ENCODE measurements around the gene MCUR1.
"Not testable (repeated sequence)": the region's sequence is repeated elsewhere in the genome, so short reads cannot be mapped to it uniquely, and the experiment has no call there.

The MCUR1 gene

DNA sequence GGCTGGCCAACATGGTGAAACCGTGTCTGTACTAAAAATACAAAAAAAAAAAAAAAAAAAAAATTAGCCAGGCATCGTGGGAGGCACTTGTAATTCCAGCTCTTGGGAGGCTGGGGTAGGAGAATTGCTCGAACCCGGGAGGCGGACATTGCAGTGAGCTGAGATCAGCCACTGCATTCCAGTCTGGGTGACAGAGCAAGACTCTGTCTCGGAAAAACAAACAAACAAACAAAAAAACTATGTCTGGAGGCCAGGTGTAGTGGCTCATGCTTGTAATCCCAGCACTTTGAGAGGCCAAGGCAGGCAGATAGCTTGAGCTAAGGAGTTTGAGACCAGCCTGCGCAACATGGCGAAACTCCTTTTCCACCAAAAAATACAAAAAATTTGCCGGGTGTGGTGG is 38.9 kb downstream of the MCUR1 start:
- not testable (repeated sequence) for H3K27ac ChIP-seq (ENCODE audit: low read length, poor library complexity, severe bottlenecking); H2BK5ac ChIP-seq (ENCODE audit: low read depth, low read length, poor library complexity, severe bottlenecking); H2BK12ac ChIP-seq (ENCODE audit: low read length in 2 of 2); H2AK5ac ChIP-seq (ENCODE audit: low read length, severe bottlenecking); H2BK15ac ChIP-seq (ENCODE audit: low read depth, poor library complexity, severe bottlenecking); DNase-seq; H3K14ac ChIP-seq (ENCODE audit: low read length in 2 of 2); H3K79me1 ChIP-seq (replicated peaks; ENCODE audit: low read length, poor library complexity, severe bottlenecking); H2BK120ac ChIP-seq (ENCODE audit: low read depth, low read length); H3K4me2 ChIP-seq (ENCODE audit: low read length, poor library complexity, severe bottlenecking); H4K91ac ChIP-seq (ENCODE audit: low read length); H3K18ac ChIP-seq (ENCODE audit: low read depth in 1 of 2, low read length in 2 of 2); H3K4ac ChIP-seq (ENCODE audit: low read depth in 1 of 2, low read length in 2 of 2); H3K23ac ChIP-seq (ENCODE audit: low read length in 2 of 2); H3K9ac ChIP-seq (ENCODE audit: low read length); H3K36me3 ChIP-seq (ENCODE audit: control insufficient read depth in 1 of 2, insufficient read depth in 2 of 2, low read depth in 1 of 2, low read length in 2 of 2); H3K4me3 ChIP-seq (ENCODE audit: insufficient read depth in 1 of 2, low read depth in 1 of 2, low read length in 2 of 2); H3K27me3 ChIP-seq (ENCODE audit: control insufficient read depth in 1 of 2, insufficient read depth in 1 of 2, low read length in 2 of 2); H3K9me3 ChIP-seq (ENCODE audit: control insufficient read depth, low read length); H2AFZ ChIP-seq (ENCODE audit: low read depth, low read length); H4K8ac ChIP-seq (ENCODE audit: low read length); H3K4me1 ChIP-seq (ENCODE audit: control insufficient read depth, insufficient read depth, low read depth, low read length)
- whole genome bisulfite sequencing, result 50% methylated on average over 3 of the region's 9 CpGs

DNA sequence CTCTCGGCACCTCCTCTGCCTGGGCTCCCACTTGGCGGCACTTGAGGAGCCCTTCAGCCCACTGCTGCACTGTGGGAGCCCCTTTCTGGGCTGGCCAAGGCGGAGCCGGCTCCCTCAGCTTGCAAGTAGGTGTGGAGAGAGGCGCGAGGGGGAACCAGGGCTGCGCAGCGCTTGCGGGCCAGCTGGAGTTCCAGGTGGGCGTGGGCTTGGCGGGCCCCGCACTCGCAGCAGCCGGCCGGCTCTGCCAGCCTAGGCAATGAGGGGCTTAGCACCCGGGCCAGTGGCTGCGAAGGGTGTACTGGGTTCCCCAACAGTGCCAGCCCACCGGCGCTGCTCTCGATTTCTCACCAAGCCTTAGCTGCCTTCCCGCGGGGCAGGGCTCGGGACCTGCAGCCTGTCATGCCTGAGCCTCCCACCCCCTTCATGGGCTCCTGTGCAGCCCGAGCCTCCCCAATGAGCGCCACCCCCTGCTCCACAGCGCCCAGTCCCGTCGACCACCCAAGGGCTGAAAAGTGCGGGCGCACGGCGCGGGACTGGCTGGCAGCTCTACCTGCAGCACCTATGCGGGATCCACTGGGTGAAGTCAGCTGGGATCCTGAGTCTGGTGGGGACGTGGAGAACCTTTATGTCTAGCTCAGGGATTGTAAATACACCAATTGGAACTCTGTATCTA is 41.9 kb downstream of the MCUR1 start:
- not testable (repeated sequence) for H4K8ac ChIP-seq (ENCODE audit: low read length); H2AK5ac ChIP-seq (ENCODE audit: low read length, severe bottlenecking); H3K14ac ChIP-seq (ENCODE audit: low read length in 2 of 2); H3K9me3 ChIP-seq (ENCODE audit: control insufficient read depth, low read length); H3K4ac ChIP-seq (ENCODE audit: low read depth in 1 of 2, low read length in 2 of 2); H4K91ac ChIP-seq (ENCODE audit: low read length); H2BK120ac ChIP-seq (ENCODE audit: low read depth, low read length); H3K23ac ChIP-seq (ENCODE audit: low read length in 2 of 2); H2BK12ac ChIP-seq (ENCODE audit: low read length in 2 of 2); H3K4me3 ChIP-seq (ENCODE audit: insufficient read depth in 1 of 2, low read depth in 1 of 2, low read length in 2 of 2); H3K27me3 ChIP-seq (ENCODE audit: control insufficient read depth in 1 of 2, insufficient read depth in 1 of 2, low read length in 2 of 2); H3K4me2 ChIP-seq (ENCODE audit: low read length, poor library complexity, severe bottlenecking); H2BK5ac ChIP-seq (ENCODE audit: low read depth, low read length, poor library complexity, severe bottlenecking); H3K36me3 ChIP-seq (ENCODE audit: control insufficient read depth in 1 of 2, insufficient read depth in 2 of 2, low read depth in 1 of 2, low read length in 2 of 2); H2AFZ ChIP-seq (ENCODE audit: low read depth, low read length); H2BK15ac ChIP-seq (ENCODE audit: low read depth, poor library complexity, severe bottlenecking); H3K4me1 ChIP-seq (ENCODE audit: control insufficient read depth, insufficient read depth, low read depth, low read length); H3K79me1 ChIP-seq (replicated peaks; ENCODE audit: low read length, poor library complexity, severe bottlenecking); H3K18ac ChIP-seq (ENCODE audit: low read depth in 1 of 2, low read length in 2 of 2); H3K9ac ChIP-seq (ENCODE audit: low read length); H3K27ac ChIP-seq (ENCODE audit: low read length, poor library complexity, severe bottlenecking); DNase-seq
- WGBS, result 97% methylated on average over 34 of the region's 35 CpGs

DNA sequence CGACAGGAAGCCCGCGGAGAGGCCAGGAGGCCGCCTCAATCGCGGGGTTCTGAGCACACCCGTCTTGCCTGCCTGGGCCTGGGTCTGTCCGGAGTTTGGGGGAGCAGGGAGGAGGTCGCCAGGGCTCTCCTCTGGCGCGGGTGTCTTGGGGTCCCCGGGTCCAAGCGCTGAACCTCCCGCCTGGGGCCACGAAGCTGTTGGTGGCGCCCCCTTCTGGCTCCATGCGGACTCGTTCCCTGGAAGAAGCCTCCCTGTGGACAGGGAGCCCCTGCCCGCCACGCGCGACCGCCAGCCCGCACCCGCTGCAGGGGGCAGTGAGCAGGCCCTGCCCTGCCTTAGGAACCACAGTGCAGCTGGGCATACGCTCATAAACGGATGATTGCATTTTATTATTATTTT is 44.7 kb downstream of the MCUR1 start:
- no peak overlapping the region for H3K14ac ChIP-seq (ENCODE audit: low read length in 2 of 2)
- no peak overlapping the region for H2BK12ac ChIP-seq (ENCODE audit: low read length in 2 of 2)
- H3K4me1 ChIP-seq (ENCODE audit: control insufficient read depth, insufficient read depth, low read depth, low read length), result peaks cover 3% of the 10 kb centered on the region
- H3K9me3 ChIP-seq (ENCODE audit: control insufficient read depth, low read length), result no peaks in the 10 kb centered on the region
- H2BK120ac ChIP-seq (ENCODE audit: low read depth, low read length), result no peak overlapping the region
- no peaks in the 10 kb centered on the region for H3K79me1 ChIP-seq (replicated peaks; ENCODE audit: low read length, poor library complexity, severe bottlenecking)
- H2BK15ac ChIP-seq (ENCODE audit: low read depth, poor library complexity, severe bottlenecking), result no peak overlapping the region
- H4K8ac ChIP-seq (ENCODE audit: low read length), result no peak overlapping the region
- DNase-seq, result no peak
- no peaks in the 10 kb centered on the region for H3K27me3 ChIP-seq (ENCODE audit: control insufficient read depth in 1 of 2, insufficient read depth in 1 of 2, low read length in 2 of 2)
- H3K27ac ChIP-seq (ENCODE audit: low read length, poor library complexity, severe bottlenecking), result no peak overlapping the region
- H3K23ac ChIP-seq (ENCODE audit: low read length in 2 of 2), result no peak overlapping the region
- H2AFZ ChIP-seq (ENCODE audit: low read depth, low read length), result no peak overlapping the region
- H3K4me2 ChIP-seq (ENCODE audit: low read length, poor library complexity, severe bottlenecking), result no peak overlapping the region
- no peaks in the 10 kb centered on the region for H3K36me3 ChIP-seq (ENCODE audit: control insufficient read depth in 1 of 2, insufficient read depth in 2 of 2, low read depth in 1 of 2, low read length in 2 of 2)
- 94% methylated on average over 27 of the region's 27 CpGs for WGBS
- H4K91ac ChIP-seq (ENCODE audit: low read length), result no peak overlapping the region
- H3K9ac ChIP-seq (ENCODE audit: low read length), result no peak overlapping the region
- no peak overlapping the region for H3K4me3 ChIP-seq (ENCODE audit: insufficient read depth in 1 of 2, low read depth in 1 of 2, low read length in 2 of 2)
- no peak overlapping the region for H3K4ac ChIP-seq (ENCODE audit: low read depth in 1 of 2, low read length in 2 of 2)
- no peak overlapping the region for H2AK5ac ChIP-seq (ENCODE audit: low read length, severe bottlenecking)
- H2BK5ac ChIP-seq (ENCODE audit: low read depth, low read length, poor library complexity, severe bottlenecking), result no peak overlapping the region
- no peak overlapping the region for H3K18ac ChIP-seq (ENCODE audit: low read depth in 1 of 2, low read length in 2 of 2)

DNA sequence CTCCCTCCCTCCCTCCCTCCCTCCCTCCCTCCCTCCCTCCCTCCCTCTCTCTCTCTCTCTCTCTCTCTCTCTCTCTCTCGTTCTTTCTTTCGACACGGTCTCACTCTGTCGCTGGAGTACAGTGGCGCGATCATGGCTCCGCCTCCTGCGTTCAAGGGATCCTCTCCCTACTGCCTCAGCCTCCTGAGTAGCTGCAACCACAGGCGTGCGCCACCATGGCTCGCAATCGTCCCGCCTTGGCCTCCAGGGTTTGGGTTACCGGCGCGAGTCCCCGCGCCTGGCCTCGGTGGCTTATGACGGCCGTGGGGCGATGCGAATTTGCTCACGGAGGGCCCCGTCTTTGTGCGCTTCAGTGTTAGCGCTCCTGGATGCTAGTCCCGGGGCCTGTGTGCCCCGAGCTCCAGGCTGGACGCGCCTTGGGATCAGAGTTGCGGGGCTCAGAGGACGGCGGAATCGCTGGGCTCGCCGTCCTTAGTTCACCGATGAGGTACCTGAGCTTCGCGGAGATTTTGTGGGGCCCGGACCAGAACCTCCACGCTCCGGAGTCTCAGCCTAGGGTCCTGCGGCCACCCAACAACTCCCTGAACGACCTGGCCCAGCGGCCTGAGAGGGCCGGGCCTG is 45.2 kb downstream of the MCUR1 start:
- H3K23ac ChIP-seq (ENCODE audit: low read length in 2 of 2), result no peak overlapping the region
- H3K79me1 ChIP-seq (replicated peaks; ENCODE audit: low read length, poor library complexity, severe bottlenecking), result no peaks in the 10 kb centered on the region
- no peak overlapping the region for H2AFZ ChIP-seq (ENCODE audit: low read depth, low read length)
- no peak for DNase-seq
- H3K36me3 ChIP-seq (ENCODE audit: control insufficient read depth in 1 of 2, insufficient read depth in 2 of 2, low read depth in 1 of 2, low read length in 2 of 2), result no peaks in the 10 kb centered on the region
- H3K27ac ChIP-seq (ENCODE audit: low read length, poor library complexity, severe bottlenecking), result no peak overlapping the region
- H2BK15ac ChIP-seq (ENCODE audit: low read depth, poor library complexity, severe bottlenecking), result no peak overlapping the region
- no peak overlapping the region for H3K18ac ChIP-seq (ENCODE audit: low read depth in 1 of 2, low read length in 2 of 2)
- H3K27me3 ChIP-seq (ENCODE audit: control insufficient read depth in 1 of 2, insufficient read depth in 1 of 2, low read length in 2 of 2), result no peaks in the 10 kb centered on the region
- H3K9me3 ChIP-seq (ENCODE audit: control insufficient read depth, low read length), result no peaks in the 10 kb centered on the region
- no peak overlapping the region for H4K91ac ChIP-seq (ENCODE audit: low read length)
- H3K4me3 ChIP-seq (ENCODE audit: insufficient read depth in 1 of 2, low read depth in 1 of 2, low read length in 2 of 2), result no peak overlapping the region
- no peak overlapping the region for H3K14ac ChIP-seq (ENCODE audit: low read length in 2 of 2)
- no peak overlapping the region for H4K8ac ChIP-seq (ENCODE audit: low read length)
- H2BK5ac ChIP-seq (ENCODE audit: low read depth, low read length, poor library complexity, severe bottlenecking), result no peak overlapping the region
- H3K4me1 ChIP-seq (ENCODE audit: control insufficient read depth, insufficient read depth, low read depth, low read length), result peaks cover 3% of the 10 kb centered on the region
- H2BK12ac ChIP-seq (ENCODE audit: low read length in 2 of 2), result no peak overlapping the region
- WGBS, result 97% methylated on average over 44 of the region's 47 CpGs
- no peak overlapping the region for H3K4me2 ChIP-seq (ENCODE audit: low read length, poor library complexity, severe bottlenecking)
- H3K4ac ChIP-seq (ENCODE audit: low read depth in 1 of 2, low read length in 2 of 2), result no peak overlapping the region
- H2BK120ac ChIP-seq (ENCODE audit: low read depth, low read length), result no peak overlapping the region
- H2AK5ac ChIP-seq (ENCODE audit: low read length, severe bottlenecking), result no peak overlapping the region
- H3K9ac ChIP-seq (ENCODE audit: low read length), result no peak overlapping the region

Data from mesenchymal stem cell (in vitro differentiated cells and primary cell).